SK-N-SH (cell line): ENCODE results near the gene SOCS4. TPM values are rescaled to one million over a fixed set of nuclear protein-coding genes. Genes with fewer than 3 reads are reported as not detected.

Experiments used
- CTCF ChIA-PET: fragments of 300-600, 350-600 bp; formaldehyde crosslinking; extraction: SDS; loops from one replicate; lab custom pipeline; 2021; lab: Yijun Ruan, JAX
- POLR2A ChIA-PET: fragments of 350-600 bp; sonication (Branson Sonifier 250); formaldehyde crosslinking; extraction: SDS; loops from one replicate; lab custom pipeline; 2020; ENCODE audit warnings: antibody characterized with exemption, inconsistent platforms; lab: Yijun Ruan, JAX
- DNase-seq: peaks from one replicate; pipeline ENCODE4 v3.0.0; 2012
- H2AFZ ChIP-seq: fragments of 200-600 bp; sonication (generic); 2 replicates; pipeline ENCODE4 v1.8.1; 2016; ENCODE audit warnings: antibody characterized with exemption, mild to moderate bottlenecking, low read depth
- H3F3A ChIP-seq: fragments of 200-600 bp; sonication (generic); replicated peaks from 2 replicates; pipeline ENCODE3; 2016; ENCODE audit warnings: antibody characterized with exemption, mild to moderate bottlenecking; ENCODE audit not compliant: insufficient read depth
- H3K27ac ChIP-seq, 2 experiments: fragments of 200-500 bp in 1 of 2; fragments of 200-600 bp in 1 of 2; sonication (Bioruptor generic) in 1 of 2; sonication (generic), shearing (Covaris generic) in 1 of 2; 2 replicates each; pipeline versions ENCODE4 v1.5.1 to v1.6.1; 2014 to 2016; ENCODE audit warnings: low read depth in 2 of 2, inconsistent platforms in 1 of 2, low read length in 1 of 2, mild to moderate bottlenecking in 1 of 2, mixed read lengths in 1 of 2
- H3K27me3 ChIP-seq: fragments of 200-600 bp; sonication (generic), shearing (Covaris generic); 2 replicates; pipeline ENCODE4 v1.6.1; 2016; ENCODE audit warnings: mixed run types; ENCODE audit not compliant: insufficient read depth
- H3K36me3 ChIP-seq, 2 experiments: fragments of 200-500 bp in 1 of 2; fragments of 200-600 bp in 1 of 2; sonication (Bioruptor generic) in 1 of 2; sonication (generic) in 1 of 2; replicated peaks in 1 of 2; 2 replicates each; pipeline versions ENCODE3 to v1.5.1; 2014 to 2016; ENCODE audit warnings: low read length in 1 of 2, mild to moderate bottlenecking in 1 of 2; ENCODE audit not compliant: insufficient read depth in 2 of 2, control insufficient read depth in 1 of 2
- H3K4me1 ChIP-seq, 2 experiments: fragments of 200-500 bp in 1 of 2; fragments of 200-600 bp in 1 of 2; sonication (Bioruptor generic) in 1 of 2; sonication (generic), shearing (Covaris generic) in 1 of 2; 2 replicates each; pipeline versions ENCODE4 v1.5.1 to v1.6.1; 2014 to 2016; ENCODE audit warnings: low read depth in 1 of 2, low read length in 1 of 2, mixed run types in 1 of 2; ENCODE audit not compliant: insufficient read depth in 2 of 2, control insufficient read depth in 1 of 2
- H3K4me2 ChIP-seq: fragments of 200-600 bp; sonication (generic), shearing (Covaris generic); 2 replicates; pipeline ENCODE4 v1.6.1; 2017; ENCODE audit warnings: mixed run types
- H3K4me3 ChIP-seq, 2 experiments: fragments of 200-500 bp in 1 of 2; fragments of 200-600 bp in 1 of 2; sonication (Bioruptor generic) in 1 of 2; sonication (generic), shearing (Covaris generic) in 1 of 2; 2 replicates each; pipeline versions ENCODE4 v1.5.1 to v1.8.1; 2014 to 2016; ENCODE audit warnings: low read depth in 2 of 2, inconsistent platforms in 1 of 2, low read length in 1 of 2, mild to moderate bottlenecking in 1 of 2, mixed read lengths in 1 of 2, moderate library complexity in 1 of 2
- H3K79me2 ChIP-seq: fragments of 200-600 bp; sonication (generic); 2 replicates; pipeline ENCODE4 v1.8.1; 2017; ENCODE audit warnings: mild to moderate bottlenecking; ENCODE audit not compliant: insufficient read depth
- H3K9ac ChIP-seq: fragments of 200-600 bp; sonication (generic); 2 replicates; pipeline ENCODE4 v1.6.1; 2017; ENCODE audit warnings: mixed run types
- H3K9me2 ChIP-seq: fragments of 200-600 bp; sonication (generic); 2 replicates; pipeline ENCODE4 v1.6.1; 2017; ENCODE audit warnings: mixed run types
- H3K9me3 ChIP-seq: fragments of 200-600 bp; sonication (generic); 2 replicates; pipeline ENCODE4 v1.6.1; 2017; ENCODE audit warnings: mixed run types, mild to moderate bottlenecking, moderate library complexity
- H4K20me1 ChIP-seq: fragments of 200-600 bp; sonication (generic); 2 replicates; pipeline ENCODE4 v1.6.1; 2017; ENCODE audit warnings: mild to moderate bottlenecking, mixed run types; ENCODE audit not compliant: insufficient read depth
- CHD2 ChIP-seq: fragments of 150-350 bp; IDR thresholded peaks from 2 replicates; pipeline ENCODE4 v1.6.1; 2018; ENCODE audit warnings: low read length; ENCODE audit not compliant: partially characterized antibody
- CTCF ChIP-seq: fragments of 200-600 bp; sonication (generic); IDR thresholded peaks from 2 replicates; pipeline ENCODE4 v1.6.1; 2017; ENCODE audit warnings: antibody characterized with exemption, mild to moderate bottlenecking, moderate library complexity
- ELF1 ChIP-seq: IDR thresholded peaks from 2 replicates; pipeline ENCODE4 v1.4.0; 2012
- EP300 ChIP-seq, 2 experiments: IDR thresholded peaks; 2 replicates each; pipeline versions ENCODE4 v1.4.0 to v1.6.1; 2012; ENCODE audit warnings: borderline replicate concordance in 1 of 2, low read depth in 1 of 2, low read length in 1 of 2
- EZH2phosphoT487 ChIP-seq: fragments of 200-600 bp; sonication (generic); IDR thresholded peaks from 2 replicates; pipeline ENCODE4 v1.6.1; 2017; ENCODE audit warnings: low read depth, mixed run types, mild to moderate bottlenecking, antibody characterized with exemption, moderate library complexity, borderline replicate concordance
- FOXJ3 ChIP-seq: sonication (generic); formaldehyde crosslinking; IDR thresholded peaks from 2 replicates; pipeline ENCODE4 v1.5.1; 2020; ENCODE audit warnings: mild to moderate bottlenecking, missing genetic modification reagents
- JUND ChIP-seq: IDR thresholded peaks from 2 replicates; pipeline ENCODE4 v1.4.0; 2012
- NFIC ChIP-seq: IDR thresholded peaks from 2 replicates; pipeline ENCODE4 v1.4.0; 2012; ENCODE audit warnings: borderline replicate concordance
- POLR2AphosphoS5 ChIP-seq: IDR thresholded peaks from 2 replicates; pipeline ENCODE4 v1.6.1; 2012; ENCODE audit warnings: low read depth, low read length
- RCOR1 ChIP-seq: fragments of 150-350 bp; IDR thresholded peaks from 2 replicates; pipeline ENCODE4 v1.6.1; 2017; ENCODE audit warnings: antibody characterized with exemption, low read length
- RXRA ChIP-seq: IDR thresholded peaks from 2 replicates; pipeline ENCODE4 v1.4.0; 2012; ENCODE audit warnings: low read depth, mild to moderate bottlenecking, borderline replicate concordance
- SIN3A ChIP-seq: IDR thresholded peaks from 2 replicates; pipeline ENCODE4 v1.6.1; 2012; ENCODE audit warnings: low read depth, mild to moderate bottlenecking, low read length, moderate library complexity, borderline replicate concordance
- SMC3 ChIP-seq: IDR thresholded peaks from 2 replicates; pipeline ENCODE4 v1.6.1; 2012; ENCODE audit warnings: low read depth, low read length, improper control_type of control experiment
- TEAD4 ChIP-seq: IDR thresholded peaks from 2 replicates; pipeline ENCODE4 v1.4.0; 2012; ENCODE audit warnings: mild to moderate bottlenecking, borderline replicate concordance; ENCODE audit not compliant: insufficient read depth
- USF1 ChIP-seq: IDR thresholded peaks from 2 replicates; pipeline ENCODE4 v1.4.0; 2012; ENCODE audit warnings: low read depth, borderline replicate concordance
- YY1 ChIP-seq: IDR thresholded peaks from 2 replicates; pipeline ENCODE4 v1.4.0; 2012; ENCODE audit warnings: low read depth, mild to moderate bottlenecking
- WGBS: methylation state at CpG from one replicate; pipeline ENCODE4 v1.1.6; 2017; ENCODE audit warnings: low lambda C conversion rate; 5-methylcytosine and 5-hydroxymethylcytosine counted together
- polyA plus RNA-seq, 3 experiments: library from polyadenylated mRNA; depleted of rRNA; stranded (reverse); fragments of >200 nt; gene quantifications; 2 replicates each; pipeline ENCODE4 v1.2.3, GENCODE V29; 2012
- TF ChIP-seq, protein P1 (sequence below): IDR thresholded peaks from 2 replicates; pipeline ENCODE4; 2012
- TF ChIP-seq, protein P2 (sequence below): fragments of 150-350 bp; IDR thresholded peaks from 2 replicates; pipeline ENCODE4 v1.6.1; 2017; ENCODE audit warnings: antibody characterized with exemption, low read length, low read depth, borderline replicate concordance
- TF ChIP-seq, protein P3 (sequence below): fragments of 150-350 bp; IDR thresholded peaks from 2 replicates; pipeline ENCODE4 v1.6.1; 2016; ENCODE audit warnings: mild to moderate bottlenecking, low read depth, low read length

The SOCS4 gene
- polyA plus RNA-seq, 1 of the 3 experiments (the other 2 are of a cell fraction): 2.2 TPM

DNA sequence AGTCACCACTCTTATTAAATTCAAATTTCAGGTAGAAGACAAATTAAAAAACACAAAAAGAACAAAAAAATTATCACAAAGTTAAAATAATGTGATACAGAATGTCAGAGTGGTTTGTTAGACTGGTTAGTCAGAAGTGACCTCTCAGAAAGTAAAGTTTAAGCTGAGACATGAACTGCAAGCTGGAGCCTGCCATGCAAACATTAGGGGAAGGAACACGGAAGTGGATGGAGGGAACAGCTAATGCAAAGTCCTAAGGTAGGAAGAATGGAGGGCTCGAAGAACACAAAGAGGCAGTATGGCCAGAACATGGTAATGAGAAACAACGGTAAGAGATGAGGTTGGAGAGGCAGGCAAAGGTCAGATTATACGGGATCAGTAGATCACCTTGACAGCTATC, 41.9 kb upstream of the SOCS4 start:
- H3K4me1 ChIP-seq: no peaks in the 10 kb centered on the region
- no peak overlapping the region for H3K27ac ChIP-seq
- POLR2A ChIA-PET: no interaction called here
- H2AFZ ChIP-seq: no peak overlapping the region
- peaks cover 6% of the 10 kb centered on the region for H3F3A ChIP-seq
- no peak for TF ChIP-seq JUND
- no peak for TF ChIP-seq TEAD4
- no peak for TF ChIP-seq EZH2phosphoT487
- TF ChIP-seq NFIC: no peak
- H3K79me2 ChIP-seq: no peaks in the 10 kb centered on the region
- H3K4me3 ChIP-seq: no peak overlapping the region
- no peaks in the 10 kb centered on the region for H3K9me3 ChIP-seq
- H3K27me3 ChIP-seq: no peaks in the 10 kb centered on the region
- WGBS: 94% methylated on average over 4 of the region's 4 CpGs
- no peaks in the 10 kb centered on the region for H4K20me1 ChIP-seq
- DNase-seq: no peak
- no peak overlapping the region for H3K4me2 ChIP-seq
- peaks cover 13 to 20% of the 10 kb centered on the region in 2 experiments for H3K36me3 ChIP-seq
- H3K9me2 ChIP-seq: no peaks in the 10 kb centered on the region
- no peak overlapping the region for H3K9ac ChIP-seq
- CTCF ChIA-PET: interaction anchor here (0.8 to 1.8 kb wide), 4 partner anchors 82 to 421 kb away, joined by 3 to 6 read pairs (median 4); partner anchors contain the start of gene GCH1

DNA sequence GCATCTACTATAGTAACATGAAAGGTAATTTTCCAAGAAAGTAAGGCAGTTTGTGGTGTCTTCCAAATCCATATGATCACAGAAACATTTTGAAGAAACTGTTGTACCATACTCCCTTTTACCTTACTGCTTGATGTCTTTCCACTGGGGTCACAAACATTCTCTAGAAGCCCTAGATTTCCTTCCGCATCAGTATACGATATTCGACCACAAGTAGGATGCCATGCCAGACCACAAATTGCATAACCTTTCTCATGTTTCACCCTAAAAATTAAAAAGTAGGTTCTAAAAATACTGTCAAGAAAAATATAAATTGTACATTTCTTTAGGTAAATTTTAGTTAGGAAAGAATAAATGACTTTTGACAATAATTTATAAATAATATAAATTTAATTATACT, 26.7 kb upstream of the SOCS4 start:
- DNase-seq: no peak
- ChIA-PET CTCF (interaction anchor here (1.6 kb wide), 1 partner anchor 27 kb away, joined by 3 read pairs; the partner anchor contains the start of genes SOCS4 and WDHD1), POLR2A (no interaction called here)
- Histone ChIP-seq H3K9me3 (no peaks in the 10 kb centered on the region), H4K20me1 (no peaks in the 10 kb centered on the region), H2AFZ (no peak overlapping the region), H3K9me2 (no peaks in the 10 kb centered on the region), H3K9ac (no peak overlapping the region), H3K36me3 (peaks cover 4 to 18% of the 10 kb centered on the region in 2 experiments), H3K27ac (no peak overlapping the region), H3K4me2 (no peak overlapping the region), H3K27me3 (no peaks in the 10 kb centered on the region), H3K4me1 (no peaks in the 10 kb centered on the region), H3K4me3 (no peak overlapping the region), H3K79me2 (no peaks in the 10 kb centered on the region), H3F3A (peaks cover 4% of the 10 kb centered on the region)
- WGBS: 97% methylated on average over 3 of the region's 3 CpGs
- TF ChIP-seq USF1 (no peak), CHD2 (no peak), FOXJ3 (no peak), CTCF (no peak), SMC3 (no peak), YY1 (no peak), SIN3A (no peak), ELF1 (no peak), RCOR1 (no peak), POLR2AphosphoS5 (no peak), RXRA (no peak), EP300 (IDR thresholded peaks at IDR 0.05; ENCODE audit: borderline replicate concordance in 1 of 2, low read depth in 1 of 2, low read length in 1 of 2) (no peak)
- TF ChIP-seq, protein P1, sequence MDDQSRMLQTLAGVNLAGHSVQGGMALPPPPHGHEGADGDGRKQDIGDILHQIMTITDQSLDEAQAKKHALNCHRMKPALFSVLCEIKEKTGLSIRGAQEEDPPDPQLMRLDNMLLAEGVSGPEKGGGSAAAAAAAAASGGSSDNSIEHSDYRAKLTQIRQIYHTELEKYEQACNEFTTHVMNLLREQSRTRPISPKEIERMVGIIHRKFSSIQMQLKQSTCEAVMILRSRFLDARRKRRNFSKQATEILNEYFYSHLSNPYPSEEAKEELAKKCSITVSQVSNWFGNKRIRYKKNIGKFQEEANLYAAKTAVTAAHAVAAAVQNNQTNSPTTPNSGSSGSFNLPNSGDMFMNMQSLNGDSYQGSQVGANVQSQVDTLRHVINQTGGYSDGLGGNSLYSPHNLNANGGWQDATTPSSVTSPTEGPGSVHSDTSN: no peak
- TF ChIP-seq, protein P2, sequence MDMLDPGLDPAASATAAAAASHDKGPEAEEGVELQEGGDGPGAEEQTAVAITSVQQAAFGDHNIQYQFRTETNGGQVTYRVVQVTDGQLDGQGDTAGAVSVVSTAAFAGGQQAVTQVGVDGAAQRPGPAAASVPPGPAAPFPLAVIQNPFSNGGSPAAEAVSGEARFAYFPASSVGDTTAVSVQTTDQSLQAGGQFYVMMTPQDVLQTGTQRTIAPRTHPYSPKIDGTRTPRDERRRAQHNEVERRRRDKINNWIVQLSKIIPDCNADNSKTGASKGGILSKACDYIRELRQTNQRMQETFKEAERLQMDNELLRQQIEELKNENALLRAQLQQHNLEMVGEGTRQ: no peak
- TF ChIP-seq, protein P3, sequence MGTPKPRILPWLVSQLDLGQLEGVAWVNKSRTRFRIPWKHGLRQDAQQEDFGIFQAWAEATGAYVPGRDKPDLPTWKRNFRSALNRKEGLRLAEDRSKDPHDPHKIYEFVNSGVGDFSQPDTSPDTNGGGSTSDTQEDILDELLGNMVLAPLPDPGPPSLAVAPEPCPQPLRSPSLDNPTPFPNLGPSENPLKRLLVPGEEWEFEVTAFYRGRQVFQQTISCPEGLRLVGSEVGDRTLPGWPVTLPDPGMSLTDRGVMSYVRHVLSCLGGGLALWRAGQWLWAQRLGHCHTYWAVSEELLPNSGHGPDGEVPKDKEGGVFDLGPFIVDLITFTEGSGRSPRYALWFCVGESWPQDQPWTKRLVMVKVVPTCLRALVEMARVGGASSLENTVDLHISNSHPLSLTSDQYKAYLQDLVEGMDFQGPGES: no peak
